Measurements from ENCODE around the gene HIGD2A.

GRCh38 chr5:176368726-176369125 is 19.8 kb upstream of the HIGD2A start:
- TF ChIP-seq REST (IDR thresholded peaks at IDR 0.05; ENCODE audit: low read depth, low read length) (no peak), USF2 (IDR thresholded peaks at IDR 0.05; ENCODE audit: borderline replicate concordance, low read depth, low read length) (no peak), CREM (IDR thresholded peaks at IDR 0.05; ENCODE audit: low read depth) (no peak), CTCF (IDR thresholded peaks at IDR 0.05 in 2 of 3, conservative IDR thresholded peaks at IDR 0.05 in 1 of 3; ENCODE audit: control insufficient read depth in 2 of 3, extremely low read depth in 1 of 3, insufficient read depth in 1 of 3, low read depth in 3 of 3, low read length in 3 of 3) (no peak)
